Fibroblast of pulmonary artery (primary cell): ENCODE measurements around the gene VPS13D.
"Not testable (repeated sequence)": the region's sequence is repeated elsewhere in the genome, so short reads cannot be mapped to it uniquely, and the experiment has no call there.

Experiments
- DNase-seq: peaks from one replicate; pipeline ENCODE4 v3.0.0-alpha.2; 2010; ENCODE audit warnings: low read depth
- H3K4me3 ChIP-seq: replicated peaks from 2 replicates; pipeline ENCODE4 v1.5.1; 2011; ENCODE audit warnings: low read depth, mild to moderate bottlenecking, control low read depth, low read length, moderate library complexity
- TF ChIP-seq, protein P1 (sequence below): IDR thresholded peaks from 2 replicates; pipeline ENCODE4 v1.5.1; 2011; ENCODE audit warnings: mild to moderate bottlenecking, control low read depth, low read length, inconsistent platforms; ENCODE audit errors: missing control alignments

The VPS13D gene

DNA sequence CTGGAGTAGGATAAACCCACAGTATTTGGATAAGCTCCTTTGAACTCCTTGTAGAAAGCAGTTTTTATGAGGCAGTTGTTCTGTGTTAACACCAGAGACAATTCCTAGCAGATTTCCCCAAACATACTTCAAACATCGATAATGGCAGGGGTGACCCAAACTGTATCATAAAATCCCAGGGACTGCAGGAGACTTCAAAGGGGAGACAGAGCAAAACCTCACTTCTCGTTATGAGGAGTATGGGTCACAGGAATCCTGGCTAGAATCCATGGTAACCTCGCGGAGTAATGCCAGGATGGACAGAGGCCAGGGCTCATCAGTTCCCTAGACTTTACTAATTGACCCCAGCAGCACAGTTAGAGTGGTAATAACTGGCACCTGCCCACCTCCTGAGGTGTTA lies 240.2 kb downstream of the VPS13D start:
- no peak for DNase-seq
- TF ChIP-seq, protein P1, sequence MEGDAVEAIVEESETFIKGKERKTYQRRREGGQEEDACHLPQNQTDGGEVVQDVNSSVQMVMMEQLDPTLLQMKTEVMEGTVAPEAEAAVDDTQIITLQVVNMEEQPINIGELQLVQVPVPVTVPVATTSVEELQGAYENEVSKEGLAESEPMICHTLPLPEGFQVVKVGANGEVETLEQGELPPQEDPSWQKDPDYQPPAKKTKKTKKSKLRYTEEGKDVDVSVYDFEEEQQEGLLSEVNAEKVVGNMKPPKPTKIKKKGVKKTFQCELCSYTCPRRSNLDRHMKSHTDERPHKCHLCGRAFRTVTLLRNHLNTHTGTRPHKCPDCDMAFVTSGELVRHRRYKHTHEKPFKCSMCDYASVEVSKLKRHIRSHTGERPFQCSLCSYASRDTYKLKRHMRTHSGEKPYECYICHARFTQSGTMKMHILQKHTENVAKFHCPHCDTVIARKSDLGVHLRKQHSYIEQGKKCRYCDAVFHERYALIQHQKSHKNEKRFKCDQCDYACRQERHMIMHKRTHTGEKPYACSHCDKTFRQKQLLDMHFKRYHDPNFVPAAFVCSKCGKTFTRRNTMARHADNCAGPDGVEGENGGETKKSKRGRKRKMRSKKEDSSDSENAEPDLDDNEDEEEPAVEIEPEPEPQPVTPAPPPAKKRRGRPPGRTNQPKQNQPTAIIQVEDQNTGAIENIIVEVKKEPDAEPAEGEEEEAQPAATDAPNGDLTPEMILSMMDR, result no peak
- H3K4me3 ChIP-seq, result no peak overlapping the region

DNA sequence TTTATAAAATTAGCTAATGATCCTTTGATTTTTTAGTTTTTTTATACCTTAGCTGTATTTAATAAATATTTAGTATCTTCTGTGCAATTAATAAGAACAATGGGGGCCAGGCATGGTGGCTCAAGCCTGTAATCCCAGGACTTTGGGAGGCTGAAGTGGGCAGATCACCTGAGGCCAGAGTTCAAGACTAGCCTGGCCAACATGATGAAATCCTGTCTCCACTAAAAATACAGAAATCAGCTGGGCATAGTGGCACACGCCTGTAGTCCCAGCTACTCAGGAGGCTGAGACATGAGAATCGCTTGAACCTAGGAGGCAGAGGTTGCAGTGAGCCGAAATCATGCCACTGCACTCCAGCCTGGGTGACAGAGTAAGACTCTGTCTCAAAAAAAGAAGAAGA lies 241.1 kb downstream of the VPS13D start:
- H3K4me3 ChIP-seq, DNase-seq: not testable (repeated sequence)

DNA sequence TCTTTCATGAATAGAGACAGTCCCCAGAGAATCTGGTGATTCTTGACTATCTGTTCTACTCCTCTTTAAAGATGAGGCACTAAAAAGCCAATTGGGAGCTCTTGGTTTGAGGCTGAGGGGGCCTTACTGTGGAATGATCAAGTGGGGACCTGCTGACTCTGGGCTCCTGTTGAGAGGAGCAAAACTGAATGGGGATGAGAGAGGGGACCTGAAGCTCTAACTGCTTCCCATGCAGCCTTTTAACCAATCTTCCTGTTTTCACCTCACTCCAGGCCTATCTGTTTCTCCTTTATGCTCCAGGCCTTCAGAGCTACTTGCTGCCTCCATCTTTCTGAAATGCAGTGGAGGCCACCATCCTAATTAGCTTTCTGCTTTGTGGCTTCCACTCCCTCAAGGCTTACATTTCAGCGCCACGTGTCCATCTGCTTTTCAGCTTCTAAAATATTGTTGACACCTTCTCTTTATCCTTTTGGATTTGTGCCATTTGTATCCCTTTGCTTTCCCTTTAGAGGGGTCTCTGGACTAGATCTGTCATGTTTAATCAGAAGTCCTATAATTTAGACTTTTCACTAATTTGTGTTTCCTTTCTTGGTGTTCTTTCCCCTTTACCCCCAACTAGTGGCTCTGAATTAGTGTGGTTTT lies 242.4 kb downstream of the VPS13D start:
- H3K4me3 ChIP-seq, result no peak overlapping the region
- TF ChIP-seq, protein P1, result no peak
- no peak for DNase-seq

DNA sequence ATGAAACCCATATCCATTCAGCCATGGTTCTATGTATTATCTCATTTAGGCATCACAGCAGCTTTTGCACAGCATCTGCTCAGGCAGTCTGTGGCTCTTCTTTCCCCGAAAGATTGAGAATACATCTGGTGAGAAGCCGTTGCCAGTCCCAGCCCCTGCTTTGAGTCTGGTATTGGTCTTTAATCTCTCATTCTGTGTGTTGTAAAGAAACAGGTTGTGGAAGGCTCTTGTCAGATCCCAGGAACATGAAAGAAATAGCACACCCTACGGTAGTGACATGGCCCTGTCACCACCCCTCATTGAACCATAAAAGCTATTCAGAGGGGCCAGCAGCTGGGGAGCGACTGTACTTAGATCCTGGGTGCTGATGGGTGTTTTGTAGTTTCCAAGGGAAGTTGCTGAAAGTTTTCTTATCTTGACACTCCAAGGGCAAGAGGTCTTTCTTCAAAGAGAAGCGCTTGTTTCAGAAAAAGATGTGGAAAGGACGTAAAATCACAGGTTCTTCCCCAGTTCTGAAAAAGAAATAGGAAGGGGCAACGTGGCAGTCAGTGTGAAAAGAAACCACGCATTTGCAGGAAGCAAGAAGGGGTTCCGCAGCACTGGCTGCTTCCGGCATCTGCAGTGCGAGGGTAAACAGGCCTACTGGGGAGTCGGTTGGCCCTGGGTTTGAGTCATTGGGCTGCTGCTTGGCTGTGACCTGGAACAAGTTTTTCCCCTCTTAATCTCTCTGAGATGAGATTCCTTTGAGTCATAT lies 243.1 kb downstream of the VPS13D start:
- H3K4me3 ChIP-seq, result no peak overlapping the region
- DNase-seq, result no peak
- TF ChIP-seq, protein P1, result no peak

DNA sequence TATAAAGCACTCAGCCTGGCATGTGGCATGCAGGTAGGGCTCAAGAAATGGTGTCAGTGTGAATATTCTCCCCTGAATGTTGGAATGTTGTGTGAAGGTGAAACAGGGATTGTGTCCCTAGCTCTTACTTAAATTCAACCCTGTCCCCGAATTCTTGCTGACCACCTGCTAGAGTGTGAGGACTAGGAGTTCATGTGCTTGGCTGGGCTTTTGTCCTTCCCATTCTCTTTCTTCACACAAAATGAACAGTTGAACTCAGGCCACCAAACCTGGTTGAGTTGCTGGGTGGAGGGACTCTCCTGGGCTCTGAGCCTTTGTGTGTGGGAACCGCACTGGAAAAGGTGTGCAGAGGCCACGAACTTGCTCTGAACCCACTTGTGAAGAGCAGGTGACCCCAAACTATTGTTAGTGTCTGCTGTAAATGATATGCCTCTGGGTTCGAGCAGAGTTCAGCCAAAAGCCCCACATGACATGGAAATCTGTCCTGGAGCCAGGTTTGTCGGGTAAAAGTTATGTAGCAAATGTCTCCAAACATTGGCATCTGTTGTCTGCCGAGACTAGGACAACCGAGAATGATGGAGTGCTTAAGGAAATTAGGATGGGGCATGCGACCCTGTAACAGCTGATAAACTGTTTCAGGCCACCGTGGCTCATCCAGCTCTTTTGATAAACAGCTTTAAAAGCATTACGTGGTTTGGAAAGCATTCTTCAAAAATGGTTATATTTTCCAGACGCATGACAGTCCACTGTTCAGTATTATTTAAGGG lies 243.9 kb downstream of the VPS13D start:
- TF ChIP-seq, protein P1, result no peak
- DNase-seq, result no peak

DNA sequence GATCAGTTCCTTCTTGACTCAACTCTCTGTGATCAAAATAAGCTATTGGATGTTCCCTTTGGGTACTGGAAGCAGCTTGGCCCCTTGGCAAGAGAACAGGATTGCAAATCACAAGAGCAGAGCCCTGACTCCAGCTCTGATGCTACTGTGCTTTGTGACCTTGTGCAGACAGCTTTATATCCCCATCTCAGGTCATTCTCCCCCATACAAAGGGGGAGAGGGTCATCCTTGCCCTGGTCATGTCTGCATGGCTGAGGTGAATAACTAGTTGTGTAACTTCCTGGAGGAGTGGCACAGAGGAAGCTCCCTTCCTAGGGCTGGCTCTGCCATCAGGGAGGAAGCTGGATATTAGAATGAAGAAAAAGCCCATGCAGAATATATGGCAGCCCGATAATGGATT lies 245.3 kb downstream of the VPS13D start:
- TF ChIP-seq, protein P1, result no peak
- DNase-seq, result no peak
- no peak overlapping the region for H3K4me3 ChIP-seq

More for the DNA sequence above, 243.9 kb downstream of the VPS13D start:
- H3K4me3 ChIP-seq, result no peak overlapping the region

DNA sequence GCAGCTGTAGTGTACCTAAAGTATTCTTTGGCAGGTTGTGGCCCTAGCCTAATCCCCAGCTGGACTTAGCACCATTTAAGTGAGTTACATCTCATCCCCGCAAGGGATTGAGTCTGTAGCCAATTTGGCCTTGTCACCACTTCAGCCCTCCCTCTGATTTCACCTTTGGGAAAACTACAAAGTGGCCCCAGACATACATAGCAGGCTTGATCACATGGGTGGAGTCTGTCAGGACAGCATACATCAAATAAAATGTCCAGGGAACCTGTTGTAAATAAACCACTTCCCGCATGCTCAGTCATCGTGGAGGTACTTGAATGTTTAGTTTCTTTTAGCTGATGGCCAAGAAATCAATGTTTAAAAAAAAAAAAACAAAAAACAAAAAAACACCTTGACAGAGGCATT lies 245.7 kb downstream of the VPS13D start:
- TF ChIP-seq, protein P1, result no peak
- DNase-seq, result no peak

More for the DNA sequence above, 245.7 kb downstream of the VPS13D start:
- no peak overlapping the region for H3K4me3 ChIP-seq
